ENCODE data around the gene SMIM35.

DNA sequence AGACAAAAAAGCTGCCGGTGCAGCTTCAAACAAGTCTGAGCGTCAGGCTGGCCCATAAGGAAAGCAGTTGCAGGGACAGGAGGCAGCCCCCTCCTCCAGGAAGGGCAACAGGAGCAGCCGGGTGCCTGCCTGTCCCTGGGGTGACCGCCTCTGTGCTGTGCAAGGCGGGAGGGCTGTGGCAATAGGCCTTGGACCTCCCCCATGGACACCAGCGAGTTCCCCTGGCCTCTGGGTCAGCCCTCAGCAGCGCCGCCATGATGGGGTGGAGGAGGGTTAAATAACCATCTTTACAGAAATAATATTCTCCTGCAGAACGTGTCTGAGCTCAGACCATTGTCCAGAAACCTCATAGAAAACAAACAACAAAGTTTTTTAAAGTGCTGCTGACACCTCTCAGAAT, 13.2 kb downstream of the SMIM35 start:
- TF ChIP-seq, protein P1, sequence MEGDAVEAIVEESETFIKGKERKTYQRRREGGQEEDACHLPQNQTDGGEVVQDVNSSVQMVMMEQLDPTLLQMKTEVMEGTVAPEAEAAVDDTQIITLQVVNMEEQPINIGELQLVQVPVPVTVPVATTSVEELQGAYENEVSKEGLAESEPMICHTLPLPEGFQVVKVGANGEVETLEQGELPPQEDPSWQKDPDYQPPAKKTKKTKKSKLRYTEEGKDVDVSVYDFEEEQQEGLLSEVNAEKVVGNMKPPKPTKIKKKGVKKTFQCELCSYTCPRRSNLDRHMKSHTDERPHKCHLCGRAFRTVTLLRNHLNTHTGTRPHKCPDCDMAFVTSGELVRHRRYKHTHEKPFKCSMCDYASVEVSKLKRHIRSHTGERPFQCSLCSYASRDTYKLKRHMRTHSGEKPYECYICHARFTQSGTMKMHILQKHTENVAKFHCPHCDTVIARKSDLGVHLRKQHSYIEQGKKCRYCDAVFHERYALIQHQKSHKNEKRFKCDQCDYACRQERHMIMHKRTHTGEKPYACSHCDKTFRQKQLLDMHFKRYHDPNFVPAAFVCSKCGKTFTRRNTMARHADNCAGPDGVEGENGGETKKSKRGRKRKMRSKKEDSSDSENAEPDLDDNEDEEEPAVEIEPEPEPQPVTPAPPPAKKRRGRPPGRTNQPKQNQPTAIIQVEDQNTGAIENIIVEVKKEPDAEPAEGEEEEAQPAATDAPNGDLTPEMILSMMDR (IDR thresholded peaks at IDR 0.05), result no peak
- no peak for TF ChIP-seq POLR2A (IDR thresholded peaks at IDR 0.05)

Measured in transverse colon (tissue), 3 donors.